ENCODE results near the gene CDK15.
"Not testable (repeated sequence)": the region's sequence is repeated elsewhere in the genome, so short reads cannot be mapped to it uniquely, and the experiment has no call there.

Gene CDK15

DNA sequence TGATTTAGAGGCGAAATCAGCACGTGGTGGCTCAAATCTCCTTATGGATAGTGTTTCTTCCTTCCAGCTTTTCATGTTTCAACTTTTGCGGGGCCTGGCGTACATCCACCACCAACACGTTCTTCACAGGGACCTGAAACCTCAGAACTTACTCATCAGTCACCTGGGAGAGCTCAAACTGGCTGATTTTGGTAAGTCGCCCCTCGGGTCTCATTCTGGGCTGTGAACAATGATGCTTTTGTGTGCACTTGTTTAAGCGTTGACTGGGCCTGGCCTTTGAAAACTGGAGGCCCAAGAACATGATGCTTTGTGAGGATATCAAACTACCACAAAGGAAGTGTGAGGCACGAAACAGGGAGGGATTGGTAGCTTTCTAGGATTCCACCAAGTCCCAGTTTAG, 27.4 kb downstream of the CDK15 start:
- no peak for DNase-seq

DNA sequence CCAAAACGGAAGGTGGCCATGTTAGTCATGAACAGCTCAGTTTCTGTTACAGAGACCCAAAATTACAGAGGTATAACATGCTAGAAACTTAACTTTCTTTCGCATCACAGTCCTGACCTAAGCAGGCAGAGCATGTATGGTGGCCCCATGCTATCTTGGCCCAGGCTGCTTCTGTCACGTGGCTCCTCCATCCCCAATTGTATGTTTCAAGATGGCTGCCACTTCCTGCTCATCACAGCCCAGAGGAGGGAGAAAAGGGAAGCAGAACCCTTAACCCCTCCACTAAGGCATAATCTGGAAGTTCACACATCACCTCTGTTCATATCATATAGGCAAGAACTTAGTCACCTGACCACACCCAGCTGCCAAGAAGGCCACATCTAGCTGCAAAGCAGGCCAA, 28.7 kb downstream of the CDK15 start:
- no peak for DNase-seq

DNA sequence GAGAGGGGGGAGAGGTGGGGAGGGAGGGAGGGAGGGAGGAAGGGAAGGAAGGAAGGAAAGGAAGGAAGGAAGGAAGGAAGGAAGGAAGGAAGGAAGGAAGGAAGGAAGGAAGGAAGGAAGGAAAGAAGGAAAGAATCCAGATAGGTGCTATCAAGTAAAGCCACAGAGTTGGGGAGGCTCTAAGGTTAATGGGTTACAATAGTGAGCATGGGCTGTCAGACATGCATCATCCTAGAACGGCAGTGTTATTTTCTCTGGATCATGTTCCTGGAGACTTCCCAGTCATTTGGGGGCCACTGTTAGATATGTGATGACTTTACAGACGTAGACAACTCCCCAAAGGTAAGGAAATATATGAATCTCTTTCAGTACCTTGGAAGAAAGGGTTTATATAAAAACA, 31.1 kb downstream of the CDK15 start:
- DNase-seq: no peak

DNA sequence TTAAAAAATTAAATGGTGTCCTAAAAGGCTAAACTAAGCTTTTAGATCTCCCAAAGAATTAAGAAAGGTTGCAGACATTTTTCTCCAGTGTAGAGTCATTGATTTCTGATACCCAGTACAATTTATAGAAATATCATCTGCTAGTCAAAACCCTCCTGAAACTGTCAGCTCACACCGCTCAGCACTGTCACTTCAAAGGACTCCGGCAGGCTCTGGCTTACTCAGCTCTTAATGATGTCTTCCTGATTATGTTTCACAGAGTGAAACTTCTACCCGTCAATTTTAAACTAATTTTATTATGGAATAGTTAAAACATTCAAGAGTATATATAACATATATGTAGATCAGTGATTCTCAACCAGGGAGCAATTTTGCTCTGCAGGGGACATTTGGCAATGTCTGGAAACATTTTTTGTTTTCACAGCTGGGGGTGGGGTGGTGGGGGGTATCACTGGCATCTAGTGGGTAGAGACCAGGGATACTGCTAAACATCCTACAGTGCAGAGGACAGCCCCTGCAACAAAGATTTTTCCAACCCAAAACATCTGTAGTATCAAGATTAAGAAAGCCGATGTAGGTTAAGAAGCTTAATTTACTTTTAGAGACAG, 31.6 kb downstream of the CDK15 start:
- DNase-seq: no peak

DNA sequence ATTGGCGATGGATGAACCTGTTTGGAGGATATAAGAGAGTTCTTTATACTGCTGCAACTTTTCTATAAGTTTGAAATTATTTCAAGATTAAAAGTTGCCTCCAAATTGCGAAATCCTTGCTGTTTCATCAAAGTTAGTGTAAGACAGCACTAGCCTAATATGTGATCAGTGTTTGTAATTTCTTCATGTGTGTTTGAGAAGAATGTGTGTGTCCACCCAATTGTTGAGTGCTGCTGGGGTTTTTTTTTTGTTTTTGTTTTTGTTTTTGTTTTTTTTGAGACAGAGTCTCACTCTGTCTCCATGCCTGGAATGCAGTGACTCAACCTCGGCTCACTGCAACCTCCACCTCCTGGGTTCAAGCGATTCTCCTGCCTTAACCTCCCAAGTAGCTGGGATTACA, 33.4 kb downstream of the CDK15 start:
- no peak for DNase-seq

DNA sequence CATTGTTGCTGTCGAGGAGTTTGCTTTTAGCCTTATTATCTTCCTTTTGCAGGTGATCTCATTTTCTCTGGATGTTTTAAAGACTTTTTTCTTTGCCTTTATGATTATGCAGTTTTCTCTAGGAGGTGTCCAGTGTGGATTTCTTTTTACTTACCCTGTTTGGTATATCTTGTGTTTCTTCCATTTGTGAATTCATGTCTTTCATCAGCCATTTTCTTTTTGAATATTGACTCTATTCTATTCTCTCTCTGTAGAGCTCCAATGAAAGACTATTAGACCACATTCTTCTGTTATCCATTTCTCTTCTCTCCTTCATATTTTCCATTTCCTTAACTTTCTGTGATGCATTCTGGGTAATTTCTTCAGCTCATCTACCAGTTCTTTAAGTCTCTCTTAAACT, 34.4 kb downstream of the CDK15 start:
- no peak for DNase-seq

DNA sequence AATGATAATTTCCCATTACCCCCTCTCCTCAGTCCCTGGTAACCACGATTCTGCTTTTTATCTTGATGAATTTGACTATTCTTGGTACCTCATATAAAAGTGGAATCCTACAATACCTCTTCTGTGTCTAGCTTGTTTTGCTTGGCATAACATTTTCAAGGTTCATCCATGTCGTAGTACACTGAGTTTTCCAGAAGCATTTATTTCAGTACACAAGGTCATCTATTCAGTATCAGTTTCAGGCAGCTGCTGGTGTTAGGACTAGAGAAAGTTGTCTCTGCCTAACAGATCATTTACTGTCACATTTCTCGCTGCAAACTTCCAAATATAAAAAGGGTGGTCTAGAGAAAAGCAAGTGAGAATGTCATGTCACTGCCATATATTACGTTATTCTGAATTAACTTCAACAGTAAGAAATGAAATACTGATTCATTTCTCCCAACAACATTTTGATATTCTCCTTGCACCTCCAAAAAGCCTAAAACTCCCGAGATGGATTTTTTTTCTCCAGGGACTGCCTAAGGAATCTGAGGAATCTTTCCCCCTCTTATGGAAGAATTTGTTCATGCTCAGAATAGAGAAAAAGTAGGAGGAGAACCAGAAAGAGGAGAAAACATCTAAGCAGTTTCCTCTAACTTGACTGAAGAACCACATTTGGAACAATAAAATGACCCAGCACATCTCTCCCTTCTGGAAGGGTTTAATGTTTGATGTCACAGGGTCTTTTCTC, 36.0 kb downstream of the CDK15 start:
- no peak for DNase-seq

DNA sequence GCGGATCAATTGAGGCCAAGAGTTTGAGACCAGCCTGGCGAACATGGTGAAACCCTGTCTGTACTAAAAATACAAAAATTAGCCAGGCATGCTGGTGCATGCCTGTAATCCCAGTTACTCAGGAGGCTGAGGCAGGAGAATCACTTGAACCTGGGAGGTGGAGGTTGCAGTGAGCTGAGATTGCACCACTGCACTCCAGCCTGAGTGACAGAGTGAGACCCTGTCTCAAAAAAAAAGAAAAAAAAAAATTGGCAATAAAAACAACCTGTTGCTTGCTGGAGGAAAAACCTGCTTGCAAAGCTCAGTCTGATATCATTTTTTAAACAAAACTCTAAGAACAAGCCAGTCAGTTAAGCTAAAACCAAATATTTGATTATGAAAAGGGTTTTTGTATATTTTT, 38.6 kb downstream of the CDK15 start:
- not testable (repeated sequence) for DNase-seq

DNA sequence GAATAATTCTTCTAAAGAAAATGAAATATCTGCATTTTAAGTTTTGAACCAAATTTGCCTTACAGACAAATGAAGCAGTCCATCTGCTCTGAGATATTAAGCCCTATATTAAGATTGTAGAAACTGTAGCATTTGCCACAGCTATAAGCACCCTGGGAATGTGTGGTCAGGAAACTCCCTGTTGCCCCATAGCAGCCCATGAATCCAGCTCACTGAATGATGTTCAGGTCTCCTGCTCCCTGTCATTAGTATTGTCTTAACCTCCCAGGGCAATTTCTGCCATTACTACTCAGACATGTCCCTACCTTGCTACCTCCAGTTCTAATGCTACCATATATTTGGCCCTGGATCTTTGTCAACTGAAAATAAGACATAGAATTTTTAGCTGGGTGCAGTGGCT, 41.1 kb downstream of the CDK15 start:
- no peak for DNase-seq

DNA sequence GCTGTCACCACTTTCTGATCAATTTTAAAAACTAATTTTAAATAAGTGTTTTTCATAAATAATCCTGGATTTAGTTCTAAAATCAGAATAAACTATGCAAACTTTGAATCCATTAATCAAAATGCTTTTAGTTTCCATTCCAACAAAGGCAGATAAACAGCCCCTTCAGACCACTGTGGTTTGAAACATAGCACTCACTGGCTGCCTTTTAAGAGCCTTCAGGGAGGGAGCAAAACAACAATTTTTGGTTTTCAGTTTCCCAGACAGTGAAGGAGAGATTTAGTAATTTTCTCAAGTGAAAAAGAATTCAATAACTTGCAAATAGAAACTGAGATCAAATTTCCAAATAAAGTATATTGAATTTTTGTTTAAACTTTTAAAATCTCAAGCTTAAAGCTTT, 46.1 kb downstream of the CDK15 start:
- no peak for DNase-seq

DNA sequence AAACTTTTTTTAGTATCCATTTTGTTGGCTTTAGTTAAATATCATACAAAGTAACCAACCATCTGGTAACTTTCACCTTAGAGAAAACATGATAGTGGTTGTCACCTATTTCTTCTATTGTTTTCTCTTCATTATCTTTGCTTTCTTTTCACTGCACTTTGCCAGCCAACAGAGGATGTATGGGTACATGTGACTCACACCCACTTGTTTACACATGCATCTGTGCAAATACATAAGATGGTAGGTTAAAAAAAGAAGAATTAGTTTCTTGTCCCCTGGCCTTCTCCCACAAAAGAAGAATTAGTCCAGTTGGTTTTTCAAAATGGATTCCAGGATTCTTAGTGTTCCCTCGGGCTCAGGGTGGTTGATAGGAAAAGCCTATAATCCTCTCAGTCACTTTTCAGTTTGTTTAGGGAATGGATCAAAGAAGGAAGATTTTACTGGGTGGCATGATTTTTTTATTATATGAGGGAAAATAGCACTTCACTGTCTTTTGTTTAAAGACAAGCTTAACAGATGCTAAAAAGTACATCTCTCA, 46.6 kb downstream of the CDK15 start:
- DNase-seq: no peak

DNA sequence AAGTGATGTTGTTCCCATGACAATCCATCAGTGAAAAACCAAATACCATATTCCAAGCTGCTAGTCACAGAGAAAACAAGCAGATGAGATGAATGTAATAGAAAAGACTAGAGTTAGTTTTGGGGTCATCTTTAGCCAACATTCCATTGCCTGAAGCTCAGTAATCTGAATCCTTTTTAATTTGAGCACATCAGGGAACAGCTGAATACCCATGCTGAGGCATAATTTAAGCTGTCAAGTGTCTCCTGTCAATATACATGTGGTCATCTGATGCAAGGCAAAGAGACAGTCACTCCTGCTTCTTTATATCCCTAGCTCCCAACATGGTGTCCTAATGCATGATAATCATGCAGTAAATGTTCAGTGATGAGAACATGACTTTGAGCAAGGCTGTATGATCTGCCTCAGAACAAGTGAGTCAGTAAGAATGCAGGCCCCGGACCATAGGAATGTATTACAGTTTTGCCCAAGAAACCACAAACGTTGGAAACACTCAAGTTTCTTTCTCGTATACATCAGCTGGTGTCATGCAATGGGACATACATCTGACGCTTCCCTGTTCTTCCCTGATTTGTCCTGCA, 48.0 kb downstream of the CDK15 start:
- no peak for DNase-seq

DNA sequence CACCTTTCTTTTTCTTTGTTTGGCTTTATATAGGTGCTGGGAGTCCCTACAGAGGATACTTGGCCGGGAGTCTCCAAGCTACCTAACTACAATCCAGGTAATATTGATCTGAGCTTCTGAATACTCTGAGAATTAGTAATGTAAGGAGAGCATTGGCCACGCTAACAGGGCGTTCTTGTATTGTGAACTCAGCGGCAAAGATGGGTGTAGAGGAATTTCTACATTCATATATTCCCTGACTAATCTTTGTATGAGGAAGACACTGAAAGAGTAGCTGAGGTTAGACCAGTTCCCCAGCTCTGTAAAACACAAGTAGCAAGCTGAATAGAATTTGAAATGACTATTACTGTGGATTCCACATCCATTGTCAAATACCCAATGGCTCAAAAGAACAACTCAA, 48.5 kb downstream of the CDK15 start:
- DNase-seq: no peak

DNA sequence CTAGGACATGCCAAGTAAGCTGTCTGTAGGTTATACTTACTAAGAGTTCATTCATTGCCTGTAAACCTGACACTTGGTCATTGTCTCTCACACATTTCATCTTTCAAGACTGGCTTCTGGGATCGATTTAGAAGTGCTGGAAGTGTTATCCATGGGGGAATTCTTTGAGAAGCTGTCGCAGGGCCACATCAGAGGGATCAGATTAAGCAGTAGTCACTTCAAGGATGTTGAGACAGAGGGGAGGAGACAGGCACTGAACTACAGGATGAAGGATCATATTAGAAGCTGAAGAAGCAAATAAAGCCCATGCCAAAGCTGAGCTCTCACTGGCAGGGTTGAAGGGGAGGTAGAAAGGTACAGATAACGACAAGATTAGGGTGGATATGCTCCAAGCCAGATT, 49.0 kb downstream of the CDK15 start:
- DNase-seq: no peak

DNA sequence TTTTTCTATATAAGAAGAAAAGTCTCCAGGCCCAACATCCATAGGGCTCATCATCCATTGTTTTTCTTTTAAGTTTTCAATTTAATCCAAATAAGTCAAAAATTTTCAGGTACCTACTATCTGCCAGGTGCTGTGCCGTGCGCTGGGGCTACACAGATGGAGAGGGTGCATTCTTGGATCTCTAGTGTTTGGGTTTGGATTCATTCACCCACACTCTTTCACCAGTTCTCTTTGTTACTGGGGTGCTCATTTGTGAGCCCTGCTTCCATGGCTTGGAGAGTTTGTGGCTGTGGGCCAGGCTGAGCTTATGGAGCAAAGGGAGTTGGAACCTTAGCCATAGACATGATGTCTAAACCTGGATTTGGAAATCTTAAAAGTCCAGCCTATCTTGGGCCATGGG, 51.0 kb downstream of the CDK15 start:
- DNase-seq: no peak

DNA sequence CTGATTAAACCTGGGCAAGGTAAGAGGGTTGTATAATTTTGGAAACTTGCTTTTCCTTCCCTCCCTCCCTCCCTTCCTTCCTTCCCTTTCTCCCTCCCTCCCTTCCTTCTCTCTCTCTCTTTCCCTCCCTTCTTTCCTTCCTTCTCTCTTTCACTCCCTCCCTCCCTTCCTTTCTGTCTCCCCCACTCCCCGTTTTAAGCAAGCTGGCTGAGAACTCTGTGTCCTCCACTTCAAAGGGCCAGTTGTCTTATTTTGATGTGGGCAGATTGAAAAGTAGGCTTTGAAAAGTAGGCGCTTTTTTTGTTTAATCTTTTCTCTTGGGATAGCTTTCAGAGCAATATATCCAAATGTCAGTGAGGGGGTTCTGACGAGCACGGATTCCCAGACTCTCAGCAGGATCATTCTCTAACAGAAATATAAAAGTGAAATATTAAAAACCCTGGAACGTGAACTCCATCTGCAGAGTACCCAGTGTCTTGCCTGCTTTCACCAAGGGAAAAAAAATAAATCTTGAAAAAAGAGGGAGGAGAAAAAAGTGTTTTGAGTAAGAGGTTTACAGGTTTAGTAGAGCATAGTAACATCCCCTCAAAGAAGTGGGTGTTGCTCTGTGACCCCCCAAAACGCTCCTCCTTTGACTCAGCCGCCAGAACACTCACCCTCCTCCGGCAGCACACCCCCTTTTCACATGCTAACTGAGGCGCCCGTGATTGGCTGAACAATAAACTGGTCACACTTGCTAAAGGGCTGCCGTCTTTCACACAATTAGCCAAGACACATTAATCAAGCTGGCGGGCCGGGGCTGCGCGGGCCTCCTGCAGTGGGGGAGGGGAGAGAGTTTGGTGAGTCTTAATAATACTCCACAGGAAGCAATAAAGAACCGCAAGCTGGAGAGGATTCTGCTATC, 52.2 kb downstream of the CDK15 start:
- DNase-seq: peak; percentile 56

DNA sequence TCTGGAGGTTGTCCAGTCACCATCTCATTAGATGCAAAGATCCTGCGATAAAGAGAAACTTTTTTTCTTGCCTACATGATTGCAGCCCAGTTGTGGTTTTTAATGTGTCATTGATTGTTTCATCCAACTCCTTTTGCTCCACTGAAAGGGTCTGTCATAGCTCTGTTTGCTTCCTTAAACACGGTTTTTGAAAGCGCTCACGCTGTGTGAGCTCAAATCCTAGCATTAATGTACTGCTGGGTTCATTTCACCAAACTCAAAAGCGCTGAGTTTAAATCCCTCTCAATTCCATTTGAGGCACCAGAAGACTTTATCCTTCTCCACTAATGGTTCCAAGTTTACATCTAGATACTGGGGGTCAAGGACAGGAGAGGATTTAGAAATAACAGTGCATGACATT, 53.6 kb downstream of the CDK15 start:
- no peak for DNase-seq

DNA sequence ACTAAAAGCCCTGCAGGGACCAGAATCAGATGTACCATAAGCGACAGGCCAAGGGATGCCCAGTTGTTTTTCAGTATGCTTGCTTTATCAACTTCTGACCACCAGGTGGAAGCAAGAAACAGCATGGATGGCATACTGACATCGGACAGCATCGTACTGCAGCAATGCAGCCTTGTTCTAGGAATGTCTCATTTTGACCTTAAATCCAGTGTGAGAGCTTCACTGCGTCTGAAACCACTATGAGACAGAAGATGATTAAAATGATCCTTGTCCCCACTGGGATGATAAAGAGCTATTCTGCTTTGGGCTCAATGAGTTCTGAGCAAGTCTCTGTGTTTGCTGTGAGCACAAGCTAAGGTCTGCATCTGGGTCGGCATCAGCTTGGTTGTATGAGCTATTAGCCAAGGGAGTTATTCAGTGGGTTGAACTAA, 54.3 kb downstream of the CDK15 start:
- DNase-seq: peak; percentile 87

DNA sequence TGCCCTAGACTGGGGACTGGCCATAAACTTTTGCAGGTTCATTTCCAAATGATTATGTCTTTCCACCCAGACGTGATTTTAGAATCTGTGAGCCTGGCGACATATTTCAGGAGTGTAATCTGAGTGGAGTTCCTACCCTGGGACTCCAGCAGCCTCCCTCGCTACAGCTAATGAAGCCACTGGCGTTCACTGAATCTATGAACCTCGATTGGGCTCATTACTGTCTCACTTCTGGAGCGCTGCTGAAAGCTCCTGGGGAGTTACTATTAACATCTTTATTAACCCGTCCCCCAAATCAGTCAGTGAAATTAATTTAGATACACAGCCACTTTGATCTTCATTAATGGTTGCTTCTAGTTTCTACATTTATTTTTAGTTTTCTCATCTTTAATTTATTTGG, 56.5 kb downstream of the CDK15 start:
- no peak for DNase-seq

DNA sequence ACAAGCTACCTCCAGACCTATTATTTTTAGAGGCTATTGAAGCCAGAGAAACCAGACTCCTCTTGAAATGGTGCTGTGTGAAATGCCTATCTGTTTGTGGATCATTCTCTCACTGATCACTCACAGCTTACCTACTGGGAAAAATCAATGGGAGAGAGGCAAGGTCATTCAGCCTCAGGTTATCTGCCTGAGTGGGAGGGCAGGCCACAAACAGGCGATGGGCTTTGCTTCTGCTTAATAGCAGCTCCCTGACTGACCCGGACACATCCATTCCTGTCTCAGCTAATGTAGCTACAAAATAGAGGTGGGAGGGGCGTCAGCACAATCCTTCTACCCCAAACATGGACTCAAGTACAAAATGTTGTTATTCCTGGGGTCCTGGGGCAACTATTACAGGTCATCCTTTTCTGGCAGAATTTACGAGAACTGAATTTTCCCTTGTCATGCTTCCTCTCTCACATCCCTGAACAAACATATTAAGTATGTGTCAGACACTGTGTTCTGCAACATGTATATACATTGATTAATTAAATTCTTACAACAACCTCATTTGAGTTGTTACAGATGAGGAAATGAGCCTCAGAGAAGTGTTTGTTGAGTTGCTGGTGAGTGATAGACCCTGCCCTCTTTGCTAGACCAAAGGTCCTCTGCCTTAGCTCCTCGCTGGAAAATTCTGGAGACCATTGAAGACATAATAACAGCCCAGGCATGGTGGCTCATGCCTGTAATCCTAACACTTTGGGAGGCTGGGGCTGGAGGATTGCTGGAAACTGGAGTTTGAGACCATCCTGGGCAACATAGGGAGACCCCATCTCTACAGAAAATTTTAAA, 60.5 kb downstream of the CDK15 start:
- DNase-seq: no peak

DNA sequence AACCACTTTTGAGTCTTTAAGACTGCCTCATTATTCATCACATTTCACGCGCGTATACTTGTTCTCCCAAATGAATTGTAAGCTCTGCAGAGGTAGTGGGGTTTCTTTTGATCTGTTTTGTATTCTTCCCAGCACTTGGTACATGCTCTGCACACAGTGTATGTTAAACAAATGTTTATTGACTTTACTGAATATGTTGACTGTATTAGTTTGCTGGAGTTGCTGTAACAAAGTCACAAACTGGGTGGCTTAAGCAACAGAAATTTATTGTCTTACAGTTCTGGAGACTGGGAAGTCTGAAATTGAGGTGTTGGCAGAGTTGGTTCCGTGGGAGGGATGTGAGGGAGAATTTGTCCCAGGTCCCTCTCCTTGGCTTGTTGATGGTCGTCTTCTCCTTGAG, 65.1 kb downstream of the CDK15 start:
- no peak for DNase-seq

DNA sequence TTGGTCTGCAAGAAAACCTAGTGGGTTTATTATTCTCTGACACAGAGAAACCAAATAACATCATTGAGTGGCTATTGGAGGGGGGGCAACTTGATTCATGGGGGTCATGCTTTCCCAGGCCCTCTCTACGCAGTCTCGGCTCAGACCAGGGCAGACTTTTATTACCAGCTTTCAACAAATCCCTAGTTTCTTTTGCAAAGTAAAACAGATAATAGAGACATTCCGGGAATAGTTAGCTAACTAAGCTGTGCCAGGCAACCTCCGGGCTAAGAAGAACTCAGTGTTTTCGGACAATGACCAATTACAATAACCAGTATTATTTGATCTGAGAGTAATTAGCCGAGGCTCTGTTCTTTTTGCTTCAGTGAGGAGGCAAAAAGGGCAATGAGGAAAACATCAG, 66.3 kb downstream of the CDK15 start:
- DNase-seq: no peak
